Activated naive CD4-positive, alpha-beta T cell treated with Interleukin-2 at 50 U/mL for 16 hours (primary cell): ENCODE results near the gene MSRB3.

Experiments
- DNase-seq: peaks from one replicate; pipeline ENCODE4 v3.0.0-alpha.2; 2020

Gene MSRB3

DNA sequence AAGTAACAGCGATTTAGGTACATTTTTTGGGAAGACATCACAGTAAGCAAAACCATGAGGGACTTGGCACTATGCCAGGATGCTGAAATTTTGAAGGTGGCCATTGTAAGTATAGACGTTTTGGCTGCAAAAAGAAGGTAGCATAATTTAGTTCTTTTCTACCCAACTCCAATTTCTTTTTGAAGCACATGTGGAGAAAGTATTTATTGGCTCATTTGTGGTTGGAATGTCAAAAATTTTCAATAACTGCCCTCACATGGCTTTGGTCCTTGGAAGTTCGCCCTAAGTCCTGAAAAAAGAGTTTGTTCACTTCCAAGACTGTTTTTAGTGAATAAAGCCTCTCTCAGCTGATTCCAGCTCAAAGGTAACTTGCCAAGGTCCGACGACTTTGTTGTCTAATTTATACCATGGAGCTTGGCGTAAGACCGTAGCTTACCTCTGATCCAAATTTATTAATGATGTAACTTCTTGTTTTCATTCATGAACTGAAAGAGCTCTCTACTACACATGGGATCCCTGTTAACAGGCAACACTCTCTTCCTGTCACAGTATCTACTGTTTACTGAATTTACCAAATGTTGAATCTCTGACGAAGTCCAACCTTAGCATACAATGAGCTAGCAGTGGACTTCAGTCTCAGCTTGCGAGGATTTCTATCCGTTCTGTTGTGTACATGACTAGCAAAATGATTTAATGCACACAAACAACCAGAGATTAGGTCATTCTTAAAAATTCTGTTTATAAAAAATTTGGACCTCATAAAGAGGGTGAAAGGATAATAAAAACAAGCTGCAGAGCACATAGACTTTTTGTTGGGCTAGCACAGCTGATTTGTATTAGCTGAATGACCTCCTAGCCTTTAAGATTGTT, 49.0 kb downstream of the MSRB3 start:
- DNase-seq = no peak

DNA sequence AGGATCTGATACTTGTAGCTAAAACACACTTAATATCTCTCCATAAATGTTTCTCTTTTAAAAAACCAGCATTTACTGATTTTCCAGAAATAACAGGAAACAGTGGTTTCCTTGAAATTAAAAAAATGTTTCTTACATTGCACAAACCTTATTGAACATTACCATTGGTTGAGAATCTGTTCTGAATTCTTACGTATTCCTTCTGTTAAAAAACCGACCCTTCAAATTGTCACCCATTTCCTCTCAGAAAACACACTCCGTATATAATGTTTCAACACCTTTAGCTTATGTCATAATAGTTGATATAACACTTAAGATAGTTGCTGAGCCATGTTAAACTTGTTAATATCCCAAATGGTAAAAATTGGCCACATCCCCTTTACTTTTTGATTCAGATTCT, 51.2 kb downstream of the MSRB3 start:
- DNase-seq = no peak

DNA sequence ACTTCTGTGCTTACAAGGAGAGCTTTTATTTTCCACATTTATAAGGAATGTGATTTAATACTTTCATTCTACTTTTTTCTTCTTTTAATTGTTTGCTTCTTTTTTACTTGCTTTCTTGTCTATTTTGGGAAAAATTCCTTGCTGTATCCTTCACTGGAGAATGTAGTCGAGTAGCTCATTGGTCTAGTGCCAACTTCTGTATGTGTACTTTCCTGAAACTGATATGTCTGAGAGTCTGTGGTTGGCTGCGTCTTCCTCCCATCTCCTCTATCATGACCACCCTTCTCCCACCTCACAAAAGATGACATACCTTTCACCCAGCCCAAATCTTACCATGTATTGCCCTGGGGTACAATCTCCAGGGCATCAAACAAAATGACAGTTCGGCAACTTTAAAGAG, 51.8 kb downstream of the MSRB3 start:
- no peak for DNase-seq

DNA sequence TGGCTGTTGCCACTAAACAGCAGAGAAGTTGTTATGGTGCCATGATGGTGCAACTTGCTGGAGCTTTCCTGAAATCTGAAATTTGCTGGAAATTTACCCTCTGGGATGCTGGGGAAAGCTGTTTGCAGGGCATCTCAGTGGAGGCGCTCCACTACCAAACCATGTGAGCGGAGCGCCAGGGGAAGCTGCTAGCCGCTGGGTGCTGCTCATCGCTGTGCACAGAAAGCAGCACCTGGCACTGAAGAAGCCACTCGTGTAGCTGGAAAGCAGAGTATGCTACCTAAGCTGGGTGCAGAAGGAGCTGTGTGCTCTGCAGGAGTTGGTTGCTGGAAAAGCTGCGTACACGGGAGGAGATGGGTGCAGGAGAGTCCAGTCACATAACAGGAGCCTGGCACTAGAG, 53.0 kb downstream of the MSRB3 start:
- DNase-seq = no peak

DNA sequence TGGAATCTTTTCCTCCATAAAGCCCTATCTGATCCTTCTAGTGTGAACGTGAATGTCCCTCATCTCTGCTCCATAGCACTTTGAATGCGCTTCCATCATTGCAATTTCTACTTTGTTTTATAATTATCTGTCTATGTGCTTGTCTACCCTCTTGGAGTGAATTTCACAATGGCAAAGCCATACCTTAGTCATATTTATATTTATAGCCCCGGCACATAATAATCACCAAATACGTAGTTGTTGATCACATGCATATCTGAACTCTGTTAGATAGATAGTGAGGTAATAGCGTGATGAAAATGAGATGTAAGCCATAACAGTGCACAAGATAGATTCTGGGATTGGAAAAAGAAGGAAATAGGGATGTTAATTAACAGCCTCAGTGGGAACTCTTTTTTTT, 55.2 kb downstream of the MSRB3 start:
- no peak for DNase-seq

DNA sequence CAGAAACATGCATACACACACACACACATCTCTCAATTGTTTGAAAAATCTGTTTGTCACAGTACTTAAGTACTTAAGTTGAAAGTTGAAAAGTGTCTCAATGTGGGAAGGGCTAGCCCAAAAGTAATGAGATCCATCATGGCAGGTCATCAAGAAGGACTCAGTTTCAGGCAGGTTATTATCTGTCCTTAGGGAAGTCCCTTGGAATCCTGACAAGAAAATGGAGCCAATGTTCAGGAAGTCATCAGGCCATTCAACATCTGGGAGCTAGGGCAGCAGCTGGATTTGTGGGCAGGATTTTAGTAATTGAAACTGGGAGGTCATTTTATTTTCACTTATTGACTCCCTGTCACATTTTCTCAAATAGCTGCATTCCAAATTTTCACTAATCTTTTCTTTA, 56.0 kb downstream of the MSRB3 start:
- DNase-seq = no peak

DNA sequence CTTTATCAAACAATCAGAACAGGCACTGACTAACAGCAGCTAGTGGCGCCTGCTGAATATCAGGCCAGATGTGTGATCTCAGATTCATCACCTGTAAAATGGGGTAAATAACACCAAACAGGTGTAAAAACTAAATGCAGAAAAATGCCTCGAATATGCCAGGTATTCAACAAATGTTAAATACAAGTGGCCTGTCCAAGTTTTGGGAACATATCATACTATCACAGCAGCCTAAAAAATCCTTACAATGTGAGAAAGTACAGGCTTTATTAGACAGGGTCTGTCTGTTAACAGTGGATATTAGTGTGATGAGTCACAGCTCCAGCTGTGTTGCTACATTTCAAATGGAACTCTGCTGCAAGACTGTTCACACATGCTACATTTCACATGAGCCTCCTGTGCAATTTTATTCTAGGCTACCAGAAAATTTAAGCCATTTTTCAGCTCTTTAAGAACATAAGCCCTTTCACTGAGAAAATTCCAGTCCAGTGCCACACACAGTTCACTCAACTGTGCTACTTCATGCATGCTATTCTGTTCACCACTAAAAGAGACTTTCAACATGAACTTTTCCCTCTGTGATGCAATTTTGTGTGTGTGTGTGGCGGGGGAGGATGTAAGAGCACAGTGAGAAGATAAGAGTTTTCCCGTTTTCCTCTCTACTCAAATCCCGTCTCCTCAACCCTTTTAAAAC, 56.7 kb downstream of the MSRB3 start:
- DNase-seq = no peak

DNA sequence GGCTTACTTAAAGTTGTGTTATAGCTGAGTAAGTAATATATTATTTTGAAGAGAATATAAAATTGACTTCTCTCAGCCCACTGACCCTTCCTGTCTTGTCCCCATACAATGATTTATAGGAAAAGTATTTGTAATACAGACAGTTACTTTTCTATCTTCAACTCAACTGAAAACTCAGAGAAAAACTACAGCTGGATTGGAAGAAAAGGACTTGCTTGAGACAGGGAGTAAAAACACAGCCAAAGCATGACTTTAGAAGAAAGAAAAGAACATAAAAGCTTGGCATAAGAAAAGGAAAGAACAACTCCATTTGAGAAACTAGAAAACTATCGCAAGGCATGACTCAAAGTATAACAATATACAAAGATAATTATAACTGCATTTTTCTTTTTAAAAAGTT, 57.5 kb downstream of the MSRB3 start:
- no peak for DNase-seq

DNA sequence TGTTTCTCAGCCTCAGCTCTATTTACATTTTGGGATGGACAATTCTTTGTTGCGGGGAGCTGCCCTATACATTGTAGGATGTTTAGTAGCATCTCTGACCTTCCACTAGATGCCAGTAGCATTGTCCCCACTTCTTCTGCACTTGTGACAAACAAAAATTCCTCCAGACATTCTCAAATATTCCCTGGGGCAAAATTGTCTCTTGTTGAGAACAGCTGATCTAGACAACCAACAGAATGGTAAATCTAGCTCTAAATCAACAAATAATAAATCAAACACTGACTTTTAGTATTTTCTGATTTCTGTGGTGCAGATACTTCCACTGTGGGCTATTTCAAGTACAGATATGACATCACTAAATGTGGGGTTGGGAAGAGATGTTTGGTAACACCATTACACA, 60.7 kb downstream of the MSRB3 start:
- no peak for DNase-seq

DNA sequence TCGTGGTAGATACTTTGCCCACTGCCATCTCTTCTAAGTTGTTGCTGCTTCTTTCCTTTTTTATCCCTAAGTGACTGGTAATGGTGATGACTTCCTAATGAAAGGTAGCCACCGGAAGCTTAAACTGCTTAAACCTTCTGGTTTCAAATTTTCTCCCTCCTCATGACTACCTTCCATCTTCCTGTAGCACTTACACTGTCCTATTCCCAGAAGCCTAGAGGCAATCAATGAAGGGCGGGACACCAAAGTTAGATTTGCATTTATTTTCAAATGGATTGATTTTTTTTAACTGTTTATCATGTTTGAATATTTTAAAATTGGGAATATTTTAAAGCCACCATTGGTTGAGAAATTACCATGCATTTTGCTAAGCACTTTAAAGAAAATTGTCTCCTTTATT, 64.7 kb downstream of the MSRB3 start:
- no peak for DNase-seq

DNA sequence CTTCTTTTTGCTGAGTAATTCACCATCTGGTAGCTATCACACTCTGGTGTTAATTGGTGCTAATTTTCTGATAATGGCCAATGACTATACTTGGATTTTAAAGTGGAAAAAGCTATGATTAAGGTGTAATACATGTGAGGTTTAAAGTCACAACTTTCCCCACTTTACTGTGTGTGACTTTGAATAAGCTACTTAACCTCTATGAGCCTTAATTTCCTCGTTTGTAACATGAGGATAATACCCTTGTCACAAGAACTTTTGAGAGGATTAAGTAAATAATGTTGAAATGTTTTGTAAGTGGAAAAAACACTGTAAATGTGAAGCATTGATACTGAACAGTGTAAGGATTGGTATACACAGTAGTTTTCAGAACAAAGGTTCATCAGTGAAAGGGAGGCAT, 65.3 kb downstream of the MSRB3 start:
- DNase-seq = no peak

DNA sequence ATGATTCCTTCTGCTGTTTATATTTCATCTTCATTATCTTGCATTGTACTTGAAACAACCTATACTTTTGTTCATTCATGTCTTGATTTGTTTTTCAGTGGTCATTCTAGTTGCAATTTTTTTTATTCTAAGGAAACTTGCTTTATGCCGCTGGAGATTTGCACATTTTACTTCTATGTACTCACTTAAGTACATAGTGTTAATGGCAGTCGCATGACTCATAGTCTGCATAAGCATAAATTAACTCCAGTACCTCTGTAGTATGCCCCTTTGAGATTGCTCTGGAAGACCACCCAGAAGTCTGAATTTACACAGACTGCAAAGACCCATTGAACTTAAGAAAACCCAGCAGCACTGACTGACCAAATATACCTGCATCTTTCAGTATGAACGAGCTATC, 77.0 kb downstream of the MSRB3 start:
- no peak for DNase-seq

DNA sequence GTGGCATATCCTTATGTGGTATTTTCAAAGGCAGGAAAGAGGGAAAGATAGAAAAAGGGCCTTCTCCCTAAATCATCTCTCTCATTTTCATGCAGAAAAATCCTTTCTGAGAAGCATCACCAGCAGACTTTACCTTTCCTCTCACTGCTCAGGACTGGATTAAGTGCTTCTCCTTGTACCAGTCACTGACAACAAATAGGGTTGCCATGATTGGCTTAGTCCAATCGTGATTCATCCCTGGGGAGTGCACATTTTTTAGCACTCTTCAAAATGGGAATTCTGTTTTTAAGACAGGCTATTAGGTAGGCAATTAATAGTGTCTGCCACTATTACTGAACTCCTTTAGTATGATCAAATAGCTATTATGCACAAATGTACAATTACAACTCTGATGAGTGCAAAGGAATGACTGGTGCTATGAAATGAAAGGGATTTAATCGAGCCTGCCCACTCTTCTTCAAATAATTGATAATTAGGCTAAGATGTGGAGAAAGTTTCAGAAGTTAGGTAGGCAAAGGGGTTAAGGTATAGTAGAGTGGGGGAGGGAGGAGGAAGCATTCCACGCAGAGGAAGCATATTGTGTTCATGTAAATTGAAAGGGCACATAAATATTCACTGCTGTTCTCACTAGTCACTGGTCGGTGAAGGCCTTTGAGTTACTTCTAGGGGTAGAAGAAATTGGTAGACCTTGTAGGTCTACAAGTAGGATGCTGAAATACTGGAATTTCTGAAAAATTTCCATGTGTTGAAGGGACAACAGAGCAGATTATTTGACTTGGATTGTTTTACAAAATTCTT, 84.0 kb downstream of the MSRB3 start:
- no peak for DNase-seq

DNA sequence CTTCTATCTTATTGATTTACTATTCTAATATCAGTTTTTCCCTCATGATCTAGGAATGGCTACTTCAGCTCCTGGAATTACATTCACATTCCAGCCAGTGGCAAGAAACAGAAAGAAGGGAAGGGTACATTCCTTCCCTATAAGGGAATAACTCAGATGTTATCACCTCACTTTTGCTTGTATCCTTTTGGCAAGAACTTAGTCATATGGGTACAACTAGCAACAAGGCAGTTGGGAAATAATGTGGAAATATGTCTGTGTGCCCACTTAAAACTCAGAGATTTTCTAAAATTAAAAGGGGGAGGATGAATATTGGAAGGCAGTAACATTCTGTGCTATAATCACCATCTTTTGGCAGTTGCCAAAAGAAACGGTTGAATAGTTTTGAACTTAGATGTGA, 85.6 kb downstream of the MSRB3 start:
- DNase-seq = no peak

DNA sequence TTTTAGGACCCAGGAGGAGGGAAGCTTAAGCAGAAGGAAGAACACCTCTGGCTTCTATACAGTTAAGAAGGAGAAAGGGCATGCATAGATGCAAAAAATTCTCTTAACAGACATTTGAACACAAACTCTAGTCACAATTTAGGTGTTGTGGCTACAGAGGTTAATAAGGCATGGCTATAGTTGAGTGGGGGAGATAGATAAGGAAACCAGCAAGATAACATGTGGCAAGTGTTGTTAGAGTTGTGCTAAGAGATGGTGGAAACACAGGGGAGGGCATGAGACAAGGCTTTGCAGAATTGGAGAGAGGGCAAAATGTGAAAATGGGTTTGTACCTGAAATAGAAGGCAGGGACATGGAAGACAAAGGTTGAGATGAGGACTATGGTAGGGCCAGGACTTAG, 88.9 kb downstream of the MSRB3 start:
- no peak for DNase-seq

DNA sequence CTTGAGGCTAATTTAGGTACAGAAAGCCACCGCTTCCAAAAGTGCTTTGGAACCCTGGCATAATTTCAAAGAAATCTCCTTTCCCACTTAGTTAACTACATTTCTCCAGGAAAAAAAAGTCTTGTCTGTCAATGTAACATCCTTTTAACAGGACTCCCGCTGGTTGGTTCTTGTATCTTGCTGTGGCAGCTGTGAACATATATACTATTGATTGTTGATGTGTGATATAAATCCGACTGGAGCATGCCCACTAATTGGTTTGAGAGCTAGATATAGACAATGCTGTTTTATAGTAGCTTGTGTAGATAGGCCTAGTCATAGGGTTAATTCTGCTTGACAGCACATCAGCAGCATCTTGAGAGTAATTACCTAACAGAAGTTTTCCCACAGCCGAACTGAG, 89.6 kb downstream of the MSRB3 start:
- DNase-seq = no peak

DNA sequence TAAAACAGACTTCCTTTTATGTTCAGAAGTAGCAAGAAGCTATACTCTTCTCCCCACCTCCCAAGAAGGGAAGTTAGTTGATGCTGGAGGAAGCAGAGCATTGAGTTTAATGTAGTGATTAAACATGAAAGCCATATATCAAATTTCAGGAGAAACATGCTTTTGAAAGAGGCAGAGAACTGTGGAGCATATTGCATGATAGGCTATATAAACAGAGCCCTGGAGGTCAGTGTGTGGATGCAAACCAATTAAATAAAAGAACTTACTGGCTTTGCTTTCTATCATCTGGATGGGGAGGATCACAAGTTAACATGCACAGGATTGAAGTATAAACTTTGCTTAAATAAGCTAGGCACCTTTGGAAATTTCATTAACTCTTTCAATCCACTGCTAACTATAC, 94.1 kb downstream of the MSRB3 start:
- no peak for DNase-seq

DNA sequence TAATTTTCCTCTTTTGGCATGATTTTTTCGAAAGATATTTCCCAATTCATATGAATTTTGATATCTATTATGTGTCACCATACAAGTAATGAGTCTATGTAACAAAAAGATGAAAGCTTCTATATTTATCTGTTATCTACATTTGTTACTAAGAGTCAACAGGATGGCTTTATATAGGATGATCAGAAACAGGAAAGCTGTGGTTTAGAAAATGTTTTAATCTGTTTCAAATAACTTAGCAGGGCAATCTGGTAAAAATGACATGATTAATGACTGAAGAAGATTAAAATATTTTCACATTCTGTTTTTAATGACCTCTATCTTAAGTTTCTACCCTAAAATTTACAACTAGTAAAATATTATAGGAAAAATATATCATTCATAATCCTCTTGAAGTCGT, 105.8 kb downstream of the MSRB3 start:
- no peak for DNase-seq

DNA sequence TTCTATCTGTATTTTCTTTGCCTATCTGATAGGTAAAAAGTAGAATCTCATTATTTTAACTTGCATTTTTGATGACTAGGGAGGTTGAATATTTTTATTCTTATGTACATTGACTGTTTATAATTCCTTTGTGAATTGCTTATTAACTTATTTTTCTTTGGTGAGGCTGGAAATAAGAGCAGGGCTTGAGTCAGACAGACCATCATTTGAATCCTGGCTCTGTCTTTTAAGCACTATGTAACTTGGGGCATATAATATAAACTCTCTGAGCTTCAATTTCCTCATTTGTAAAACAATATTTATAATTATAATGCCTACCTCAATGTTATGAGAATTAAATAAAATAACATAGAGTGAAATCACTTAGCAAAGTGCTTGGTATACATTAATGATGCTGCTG, 108.9 kb downstream of the MSRB3 start:
- no peak for DNase-seq

DNA sequence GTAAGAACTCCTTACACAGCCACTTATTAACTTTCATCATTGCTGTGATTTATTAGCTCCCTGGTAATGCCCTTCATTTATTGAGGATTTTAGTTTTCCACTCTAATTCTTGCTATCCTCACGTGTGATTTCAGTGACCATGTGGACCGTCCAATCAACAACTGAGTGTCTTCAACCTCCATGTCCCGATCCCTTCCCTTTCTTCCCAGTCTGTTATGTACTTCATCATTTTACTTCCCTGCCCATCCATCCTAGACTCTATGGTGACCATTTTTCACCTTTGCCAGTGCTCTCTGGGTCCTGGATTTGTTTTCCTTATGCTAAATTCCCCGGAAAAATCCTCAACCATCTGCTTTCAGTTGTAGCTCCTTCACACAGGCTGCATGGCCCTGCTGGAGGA, 111.0 kb downstream of the MSRB3 start:
- DNase-seq = no peak

DNA sequence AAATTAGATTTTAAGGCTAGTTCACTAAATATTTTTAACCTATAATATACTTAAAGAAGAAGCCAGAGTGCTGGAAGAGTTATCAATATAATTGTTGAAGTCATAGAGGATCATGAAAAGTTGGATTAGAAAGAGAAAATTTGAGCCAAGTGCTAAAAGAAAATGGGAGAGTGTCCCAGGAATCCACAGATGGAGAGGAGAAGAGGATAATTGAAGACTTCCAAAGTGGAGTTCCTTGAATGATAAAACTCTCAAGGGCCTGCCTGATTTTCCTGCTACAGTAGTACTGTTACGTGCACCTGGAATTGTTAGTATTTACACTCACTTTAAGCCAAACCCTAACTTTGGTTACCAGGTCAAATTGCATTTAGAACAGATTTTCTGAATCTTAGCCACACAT, 113.2 kb downstream of the MSRB3 start:
- no peak for DNase-seq

DNA sequence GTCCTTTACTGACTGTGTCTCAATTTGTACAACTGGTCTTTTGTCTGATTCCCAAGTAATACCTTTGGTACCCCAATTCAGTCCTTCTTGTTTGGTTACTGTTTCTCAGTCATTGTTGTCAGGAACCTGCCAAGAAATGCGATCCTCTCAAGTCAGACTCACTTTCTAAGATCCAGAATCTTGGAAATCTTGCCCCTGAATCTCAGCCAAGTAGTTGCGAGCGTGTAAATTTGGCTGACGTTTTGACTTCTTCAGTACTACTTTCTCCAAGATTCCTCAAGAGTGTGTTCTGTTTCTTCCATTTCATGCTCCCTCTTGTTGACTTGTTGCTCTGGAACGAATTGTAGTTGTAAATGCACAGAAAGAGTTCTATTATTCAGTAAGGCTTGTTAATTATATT, 114.0 kb downstream of the MSRB3 start:
- DNase-seq = no peak

DNA sequence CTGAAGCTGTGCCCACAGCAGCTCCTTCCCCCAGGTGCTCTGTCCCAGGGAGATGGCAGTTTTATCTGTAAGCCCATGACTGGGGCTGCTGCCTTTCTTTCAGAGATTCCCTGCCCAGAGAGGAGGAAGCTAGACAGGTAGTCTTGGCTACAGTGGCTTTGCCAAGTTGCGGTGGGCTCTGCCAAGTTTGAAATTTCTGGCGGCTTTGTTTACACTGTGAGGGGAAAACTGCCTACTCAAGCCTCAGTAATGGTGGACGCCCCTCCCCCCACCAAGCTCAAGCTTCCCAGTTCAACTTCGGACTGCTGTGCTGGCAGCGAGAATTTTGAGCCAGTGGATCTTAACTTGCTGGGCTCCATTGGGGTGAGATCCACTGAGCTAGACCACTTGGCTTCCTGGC, 124.7 kb downstream of the MSRB3 start:
- DNase-seq = no peak
